Gastrocnemius medialis (tissue), 4 donors: ENCODE results near the gene DLAT. TPM values are rescaled to one million over a fixed set of nuclear protein-coding genes. Genes with fewer than 3 reads are reported as not detected.

Experiments used
- ATAC-seq, 2 donors: fragments of 150-250 bp; one replicate each; pipeline ENCODE4 v1.9.1; 2016
- DNase-seq, 2 donors: peaks; one replicate each; pipeline ENCODE4 v3.0.0-alpha.2; 2019
- H3K27ac ChIP-seq, 4 donors: fragments of 200-600 bp; sonication (generic); 1 replicate in 1 of 4; 2 replicates in 3 of 4; pipeline ENCODE4 v1.5.1; 2016 to 2018; ENCODE audit warnings: mild to moderate bottlenecking in 2 of 4, moderate library complexity in 1 of 4
- H3K27me3 ChIP-seq, 3 donors: fragments of 200-600 bp; sonication (generic) in 2 of 3; 1 replicate in 1 of 3; 2 replicates in 2 of 3; pipeline versions ENCODE4 v1.5.1 to v1.6.0; 2016 to 2019; ENCODE audit warnings: mild to moderate bottlenecking in 1 of 3, moderate library complexity in 1 of 3
- H3K36me3 ChIP-seq, 2 donors: fragments of 200-600 bp; sonication (generic) in 1 of 2; one replicate each; pipeline ENCODE4 v1.5.1; 2017 to 2018
- H3K4me1 ChIP-seq, 2 donors: fragments of 200-600 bp; sonication (generic) in 1 of 2; one replicate each; pipeline ENCODE4 v1.5.1; 2016 to 2017; ENCODE audit warnings: mild to moderate bottlenecking in 2 of 2
- H3K4me3 ChIP-seq, 4 donors: fragments of 200-600 bp; sonication (generic) in 3 of 4; 1 replicate in 1 of 4; 2 replicates in 3 of 4; pipeline ENCODE4 v1.5.1; 2016 to 2019; ENCODE audit warnings: mild to moderate bottlenecking in 2 of 4
- H3K9me3 ChIP-seq, 3 donors: fragments of 200-600 bp; sonication (generic) in 2 of 3; 1 replicate in 1 of 3; 2 replicates in 2 of 3; pipeline ENCODE4 v1.5.1; 2016 to 2019
- CTCF ChIP-seq, 5 experiments: fragments of 450-650 bp in 3 of 5; fragments of 200-600 bp in 2 of 5; sonication (generic) in 2 of 5; IDR thresholded peaks in 4 of 5; conservative IDR thresholded peaks in 1 of 5; 1 replicate in 4 of 5; 2 replicates in 1 of 5; pipeline ENCODE4 v1.5.1; 2016 to 2019; ENCODE audit warnings: antibody characterized with exemption in 5 of 5, mild to moderate bottlenecking in 3 of 5, moderate library complexity in 3 of 5
- POLR2A ChIP-seq, 2 donors: fragments of 450-650 bp; IDR thresholded peaks; one replicate each; pipeline ENCODE4 v1.6.1; 2017; ENCODE audit warnings: antibody characterized with exemption in 2 of 2, mild to moderate bottlenecking in 2 of 2, moderate library complexity in 2 of 2
- in situ Hi-C, 4 donors: fragments of 200-750 bp; cut with MboI; loops; one replicate each; pipeline versions ENCODE4 v1.15.0 to v1.8.0; 2017; ENCODE audit warnings: low sequenced_read_pairs in 4 of 4
- intact Hi-C: fragments of 100-400 bp; cut with DNase I; formaldehyde crosslinking; loops from one replicate; pipeline ENCODE4 v1.15.1; 2023; ENCODE audit warnings: low total_unique reads
- total RNA-seq, 4 donors: library from RNA; depleted of rRNA; stranded (reverse); fragments of >200 nt; gene quantifications; one replicate each; pipeline versions ENCODE4 v1.1.0 to v1.2.3, GENCODE V29; 2016

The DLAT gene
- total RNA-seq, 4 donors from 2014 or later: 60.1 to 117 (median 67.8) TPM

- ATAC-seq (no peak), DNase-seq (no peak)
- Histone ChIP-seq H3K27ac (peak overlapping the region; percentile 60 to 80 (median 67)), H3K9me3 (no peaks in the 10 kb centered on the region), H3K4me1 (peaks cover 0 to 21% of the 10 kb centered on the region in 2 donors), H3K27me3 (no peaks in the 10 kb centered on the region), H3K4me3 (no peak overlapping the region), H3K36me3 (peaks cover 0 to 4% of the 10 kb centered on the region in 2 donors)
- TF ChIP-seq POLR2A (IDR thresholded peaks at IDR 0.05) (no peak), CTCF (IDR thresholded peaks at IDR 0.05 in 4 of 5, conservative IDR thresholded peaks at IDR 0.05 in 1 of 5) (no peak)
- in situ Hi-C loops: no loop called here
- intact Hi-C loops: no loop called here
These were observed 7.7 kb upstream of the DLAT start for GRCh38 chr11:112017538-112017937.

- intact Hi-C loops: no loop called here
- peaks cover 0 to 4% of the 10 kb centered on the region in 2 donors for H3K36me3 ChIP-seq
- H3K9me3 ChIP-seq: no peaks in the 10 kb centered on the region
- H3K27me3 ChIP-seq: no peaks in the 10 kb centered on the region
- H3K4me1 ChIP-seq: peaks cover 6 to 21% of the 10 kb centered on the region in 2 donors
- in situ Hi-C loops: no loop called here
- no peak for DNase-seq
- peak in 1 of 2 donors; percentile 31 for ATAC-seq
- TF ChIP-seq CTCF (IDR thresholded peaks at IDR 0.05 in 4 of 5, conservative IDR thresholded peaks at IDR 0.05 in 1 of 5): no peak
- TF ChIP-seq POLR2A (IDR thresholded peaks at IDR 0.05): no peak
- peak overlapping the region in 2 of 4 donors; percentile 69 to 80 for H3K27ac ChIP-seq
- H3K4me3 ChIP-seq: no peak overlapping the region
These were observed 6.1 kb upstream of the DLAT start for GRCh38 chr11:112019066-112019465.

DNA sequence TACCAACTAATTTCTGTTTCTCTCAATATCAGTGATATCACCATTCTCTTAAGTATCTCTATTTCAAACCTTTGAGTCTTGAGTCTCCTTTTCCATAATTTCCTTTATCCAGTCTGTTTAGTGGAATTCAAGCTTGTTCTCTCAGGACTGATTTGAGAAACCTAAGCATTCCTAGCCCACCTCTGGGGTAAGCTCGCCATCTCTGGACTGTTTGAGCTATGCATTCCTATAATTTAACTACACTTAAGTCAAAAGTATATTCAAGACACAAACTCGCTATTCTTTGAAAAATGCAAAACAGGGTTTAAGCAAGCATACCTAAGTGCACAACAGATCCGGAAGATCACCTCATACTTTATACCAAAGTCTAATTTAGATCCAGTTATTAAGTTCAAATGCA lies 2.1 kb upstream of the DLAT start:
- in situ Hi-C loops (no loop called here), intact Hi-C loops (no loop called here)
- Histone ChIP-seq H3K9me3 (no peaks in the 10 kb centered on the region), H3K4me3 (no peak overlapping the region), H3K27me3 (no peaks in the 10 kb centered on the region), H3K27ac (peak overlapping the region in 1 of 4 donors; percentile 98), H3K36me3 (peaks cover 0 to 4% of the 10 kb centered on the region in 2 donors), H3K4me1 (peaks cover 12 to 17% of the 10 kb centered on the region in 2 donors)
- ATAC-seq (no peak), DNase-seq (no peak)
- TF ChIP-seq POLR2A (IDR thresholded peaks at IDR 0.05): no peak
- no peak for TF ChIP-seq CTCF (IDR thresholded peaks at IDR 0.05 in 4 of 5, conservative IDR thresholded peaks at IDR 0.05 in 1 of 5)

DNA sequence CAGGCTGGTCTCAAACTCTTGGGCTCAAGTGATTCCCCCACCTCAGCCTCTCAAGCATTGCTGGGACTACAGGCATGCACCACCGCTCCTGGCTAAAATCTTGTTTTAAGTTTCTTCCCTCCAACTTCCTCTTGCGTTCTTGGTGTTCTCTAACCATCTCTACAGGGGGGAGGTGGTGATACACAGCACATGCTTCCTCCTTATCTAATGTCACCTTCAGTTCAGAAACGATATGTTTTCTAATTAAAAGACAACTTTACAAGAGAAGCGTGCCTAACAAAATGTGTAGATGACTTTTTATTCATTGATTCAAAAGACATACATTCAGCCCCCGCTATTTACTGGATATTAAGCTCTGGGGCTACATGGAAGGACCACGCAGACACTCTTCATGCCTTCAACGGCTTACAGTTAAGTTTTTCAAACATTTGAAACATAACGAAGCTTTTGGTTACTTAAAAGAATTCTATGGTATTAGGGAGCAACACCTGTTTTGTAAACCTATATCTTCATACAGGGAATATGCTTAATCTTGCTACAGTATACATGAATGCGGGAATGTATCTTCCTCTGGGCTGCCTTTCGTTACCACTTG lies 933 bp upstream of the DLAT start:
- in situ Hi-C loops (no loop called here), intact Hi-C loops (no loop called here)
- peak overlapping the region; percentile 92 to 96 (median 94) for H3K4me3 ChIP-seq
- ATAC-seq (peak in 1 of 2 donors; percentile 6), DNase-seq (no peak)
- TF ChIP-seq CTCF (IDR thresholded peaks at IDR 0.05 in 4 of 5, conservative IDR thresholded peaks at IDR 0.05 in 1 of 5) (no peak), POLR2A (IDR thresholded peaks at IDR 0.05) (no peak)
- no peaks in the 10 kb centered on the region for H3K9me3 ChIP-seq
- H3K27me3 ChIP-seq: no peaks in the 10 kb centered on the region
- peak overlapping the region; percentile 89 to 98 (median 94) for H3K27ac ChIP-seq
- peaks cover 0 to 8% of the 10 kb centered on the region in 2 donors for H3K36me3 ChIP-seq
- H3K4me1 ChIP-seq: peaks cover 12 to 17% of the 10 kb centered on the region in 2 donors
